Measurements from ENCODE around the gene TEF.

TEF gene

DNA sequence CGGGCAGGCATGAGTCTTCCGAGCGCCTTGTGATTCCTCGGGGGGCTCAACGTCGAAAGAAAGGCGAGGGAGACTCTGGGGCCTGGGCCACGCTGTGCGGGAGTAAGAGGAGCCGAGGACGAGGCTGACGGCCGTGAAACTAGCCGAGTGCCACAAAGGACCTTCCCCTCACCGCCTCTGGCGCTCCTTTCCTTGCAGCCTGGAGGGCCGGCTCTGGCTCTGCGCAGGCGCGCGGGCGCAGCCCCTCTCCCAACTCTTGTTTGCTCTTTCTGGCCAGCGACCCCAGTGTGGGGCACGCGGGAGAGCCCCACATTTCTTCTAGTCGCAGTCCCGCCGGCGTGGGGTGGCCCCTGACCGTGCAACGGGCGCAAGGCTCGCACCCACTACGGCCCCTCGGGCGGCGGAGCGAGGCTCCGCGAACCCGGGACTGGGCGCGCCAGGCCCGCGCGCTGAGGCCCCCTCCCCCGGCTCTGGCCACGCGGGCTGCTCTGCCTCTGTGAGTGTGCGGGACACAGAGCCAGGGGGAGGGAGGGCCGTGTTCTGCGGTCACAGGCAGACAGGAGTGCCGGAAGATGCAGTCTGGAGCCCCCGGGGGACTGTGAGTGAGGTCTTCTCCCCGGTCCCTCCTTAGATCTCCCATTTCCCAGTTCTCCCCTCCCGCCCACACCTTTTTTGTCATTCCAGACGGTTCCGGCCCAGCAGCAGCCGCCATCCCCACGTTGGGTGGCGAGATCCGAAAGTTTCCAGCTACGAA lies 65.9 kb downstream of the TEF start:
- TF ChIP-seq, protein P1, sequence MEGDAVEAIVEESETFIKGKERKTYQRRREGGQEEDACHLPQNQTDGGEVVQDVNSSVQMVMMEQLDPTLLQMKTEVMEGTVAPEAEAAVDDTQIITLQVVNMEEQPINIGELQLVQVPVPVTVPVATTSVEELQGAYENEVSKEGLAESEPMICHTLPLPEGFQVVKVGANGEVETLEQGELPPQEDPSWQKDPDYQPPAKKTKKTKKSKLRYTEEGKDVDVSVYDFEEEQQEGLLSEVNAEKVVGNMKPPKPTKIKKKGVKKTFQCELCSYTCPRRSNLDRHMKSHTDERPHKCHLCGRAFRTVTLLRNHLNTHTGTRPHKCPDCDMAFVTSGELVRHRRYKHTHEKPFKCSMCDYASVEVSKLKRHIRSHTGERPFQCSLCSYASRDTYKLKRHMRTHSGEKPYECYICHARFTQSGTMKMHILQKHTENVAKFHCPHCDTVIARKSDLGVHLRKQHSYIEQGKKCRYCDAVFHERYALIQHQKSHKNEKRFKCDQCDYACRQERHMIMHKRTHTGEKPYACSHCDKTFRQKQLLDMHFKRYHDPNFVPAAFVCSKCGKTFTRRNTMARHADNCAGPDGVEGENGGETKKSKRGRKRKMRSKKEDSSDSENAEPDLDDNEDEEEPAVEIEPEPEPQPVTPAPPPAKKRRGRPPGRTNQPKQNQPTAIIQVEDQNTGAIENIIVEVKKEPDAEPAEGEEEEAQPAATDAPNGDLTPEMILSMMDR (IDR thresholded peaks at IDR 0.05; ENCODE audit: low read depth, low read length, missing control alignments): no peak
- peak overlapping the region; percentile 95 for H3K4me3 ChIP-seq (ENCODE audit: low read depth, low read length)
- H3K36me3 ChIP-seq (replicated peaks): peaks cover 6% of the 10 kb centered on the region
- peak overlapping the region; percentile 93 for H3K27ac ChIP-seq
- H3K27me3 ChIP-seq (replicated peaks): no peaks in the 10 kb centered on the region
- in situ Hi-C loops (cut with HindIII; ENCODE audit: low pct_ligation_motif_present, low sequenced_read_pairs): no loop called here
- peak; percentile 48 for DNase-seq

DNA sequence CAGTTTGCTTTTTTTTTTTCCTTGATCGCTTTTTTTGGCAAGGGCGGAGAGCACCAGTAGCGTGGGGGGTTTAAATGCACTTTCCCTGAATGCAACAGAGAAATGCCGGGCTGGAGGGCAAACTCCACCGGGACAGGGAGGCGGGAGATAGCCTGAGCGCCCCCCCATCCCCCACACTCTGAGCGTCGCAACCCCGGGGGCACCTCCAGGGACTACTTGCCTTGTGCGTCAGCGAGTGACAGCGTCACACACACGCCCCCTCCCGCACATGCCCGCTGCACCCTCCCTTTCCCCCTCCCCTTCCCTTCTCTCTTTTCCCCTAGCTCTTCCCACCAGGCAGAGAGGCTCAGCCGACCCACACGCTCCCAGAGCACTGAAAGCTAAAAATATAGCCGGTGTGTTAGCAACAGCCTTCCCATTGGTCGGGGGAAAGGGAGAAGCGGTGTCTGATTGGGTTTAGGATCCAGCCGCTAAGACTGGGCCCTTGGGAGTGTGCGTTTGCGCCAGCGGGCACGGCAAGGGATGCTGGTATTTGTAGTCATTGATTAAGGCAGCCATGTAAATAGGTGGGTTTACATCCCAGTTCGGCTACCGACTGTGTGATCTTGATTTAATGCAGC lies 66.6 kb downstream of the TEF start:
- in situ Hi-C loops (cut with HindIII; ENCODE audit: low pct_ligation_motif_present, low sequenced_read_pairs): no loop called here
- Histone ChIP-seq H3K36me3 (replicated peaks) (peaks cover under 1% of the 10 kb centered on the region), H3K27ac (peak overlapping the region; percentile 93), H3K4me3 (ENCODE audit: low read depth, low read length) (peak overlapping the region; percentile 95), H3K27me3 (replicated peaks) (no peaks in the 10 kb centered on the region)
- TF ChIP-seq, protein P1 (IDR thresholded peaks at IDR 0.05; ENCODE audit: low read depth, low read length, missing control alignments): no peak
- DNase-seq: peak; percentile 99
